Stomach (tissue), 9 donors: ENCODE results near the gene PSEN2. TPM values are rescaled to one million over a fixed set of nuclear protein-coding genes. Genes with fewer than 3 reads are reported as not detected.
"Not testable (repeated sequence)": the region's sequence is repeated elsewhere in the genome, so short reads cannot be mapped to it uniquely, and the experiment has no call there.

Experiments
- DNase-seq, 2 donors: peaks; one replicate each; pipeline versions ENCODE4 v3.0.0 to v3.0.0-alpha.2; 2013 to 2019
- H3K27ac ChIP-seq, 5 donors: fragments of 200-600 bp in 4 of 5; sonication (generic) in 4 of 5; one replicate each; pipeline ENCODE4 v1.5.1; 2013 to 2019; ENCODE audit warnings: mild to moderate bottlenecking in 1 of 5, moderate library complexity in 1 of 5
- H3K27me3 ChIP-seq, 3 donors: fragments of 200-600 bp; sonication (generic); one replicate each; pipeline ENCODE4 v1.5.1; 2017 to 2019; ENCODE audit warnings: mixed run types in 1 of 3
- H3K36me3 ChIP-seq, 4 donors: fragments of 200-600 bp; sonication (generic); 1 replicate in 3 of 4; 2 replicates in 1 of 4; pipeline ENCODE4 v1.5.1; 2016 to 2019
- H3K4me1 ChIP-seq, 4 donors: fragments of 200-600 bp; sonication (generic); one replicate each; pipeline ENCODE4 v1.5.1; 2016 to 2019
- H3K4me3 ChIP-seq, 4 donors: fragments of 200-600 bp; sonication (generic) in 3 of 4; one replicate each; pipeline ENCODE4 v1.5.1; 2016 to 2019; ENCODE audit warnings: mild to moderate bottlenecking in 1 of 4
- H3K9me3 ChIP-seq, 4 donors: fragments of 200-600 bp; sonication (generic); one replicate each; pipeline ENCODE4 v1.5.1; 2016 to 2019
- EP300 ChIP-seq: sonication (generic); formaldehyde crosslinking; IDR thresholded peaks from one replicate; pipeline ENCODE4 v1.6.1; 2017; ENCODE audit warnings: antibody characterized with exemption
- POLR2A ChIP-seq, 4 donors: fragments of 450-650 bp; IDR thresholded peaks; one replicate each; pipeline ENCODE4 v1.6.1; 2016; ENCODE audit warnings: antibody characterized with exemption in 4 of 4, control low read depth in 2 of 4, mild to moderate bottlenecking in 1 of 4, moderate library complexity in 1 of 4
- POLR2AphosphoS5 ChIP-seq, 3 donors: sonication (generic); formaldehyde crosslinking; IDR thresholded peaks; one replicate each; pipeline ENCODE4 v1.6.1; 2016; ENCODE audit warnings: antibody characterized with exemption in 3 of 3
- WGBS, 5 donors: extraction: QIAGEN DNeasy Blood & Tissue Kit in 3 of 5; methylation state at CpG; one replicate each; pipeline versions ENCODE4 v1.1.5 to v1.1.7; 2013 to 2018; 5-methylcytosine and 5-hydroxymethylcytosine counted together
- intact Hi-C: fragments of 100-400 bp; cut with DNase I; formaldehyde crosslinking; loops from one replicate; pipeline ENCODE4 v1.15.1; 2023; ENCODE audit warnings: low total_unique reads
- polyA plus RNA-seq, 3 donors: library from polyadenylated mRNA; stranded (reverse); fragments of 200-250 nt; gene quantifications; one replicate each; pipeline ENCODE4 v1.2.3, GENCODE V29; 2013
- total RNA-seq, 5 donors: library from RNA; depleted of rRNA; stranded (reverse); fragments of >200 nt; gene quantifications; one replicate each; pipeline versions ENCODE4 v1.1.0 to v1.2.3, GENCODE V29; 2014 to 2016
- TF ChIP-seq, protein P1 (sequence below), 7 experiments: fragments of 450-650 bp in 4 of 7; fragments of 200-600 bp in 3 of 7; sonication (generic) in 3 of 7; IDR thresholded peaks; one replicate each; pipeline ENCODE4 v1.5.1; 2016 to 2019; ENCODE audit warnings: antibody characterized with exemption in 7 of 7, control low read depth in 2 of 7, mild to moderate bottlenecking in 1 of 7
- donor health status: healthy with polysubstance abuse.
- donor health status: Bipolar disorder and iron deficiency.
- donor health status: healthy.

Gene PSEN2
- total and polyA plus RNA-seq, 8 donors, result 2.7 to 36.2 (median 14.7) TPM

DNA sequence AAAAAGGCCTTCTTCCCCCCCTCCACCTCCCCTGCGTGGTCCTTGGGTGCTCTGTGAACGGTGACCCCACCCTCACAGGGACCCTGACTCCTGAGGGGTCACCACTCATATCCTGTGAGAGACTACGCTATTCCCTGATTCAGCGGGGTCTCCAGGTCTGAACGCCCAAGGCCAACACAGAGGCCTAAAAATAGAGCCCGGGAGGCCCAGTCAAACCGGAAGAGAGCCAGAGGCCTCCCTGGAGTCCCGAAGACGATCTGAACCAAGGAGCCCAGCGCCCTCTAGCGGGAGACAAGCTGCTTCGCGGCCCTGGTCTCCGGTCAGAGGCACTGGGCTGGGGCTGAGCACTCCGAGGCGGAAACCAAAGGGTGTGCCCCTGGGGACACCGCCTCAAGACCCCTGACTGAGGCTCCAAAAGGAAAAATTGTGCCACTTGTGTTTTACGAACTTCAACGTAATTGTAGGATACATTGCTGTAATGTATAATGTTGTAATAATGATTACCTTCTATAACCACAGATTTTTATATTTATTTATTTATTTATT lies 42.4 kb upstream of the PSEN2 start:
- intact Hi-C loops, result loop anchor here (5.0 to 10.0 kb wide), 2 partner anchors 93 to 196 kb away; partner anchors contain the start of gene ITPKB
- Histone ChIP-seq H3K27me3 (no peaks in the 10 kb centered on the region), H3K9me3 (no peaks in the 10 kb centered on the region), H3K36me3 (no peaks in the 10 kb centered on the region), H3K27ac (peak overlapping the region; percentile 16 to 86 (median 80)), H3K4me3 (peak overlapping the region in 2 of 4 donors; percentile 0 to 1), H3K4me1 (peaks cover 6 to 20% (median 14%) of the 10 kb centered on the region in 4 donors)
- 6 to 12% (median 7%) methylated on average over 19 of the region's 19 CpGs for WGBS, 5 donors
- peak; percentile 96 to 97 for DNase-seq
- TF ChIP-seq, protein P1, sequence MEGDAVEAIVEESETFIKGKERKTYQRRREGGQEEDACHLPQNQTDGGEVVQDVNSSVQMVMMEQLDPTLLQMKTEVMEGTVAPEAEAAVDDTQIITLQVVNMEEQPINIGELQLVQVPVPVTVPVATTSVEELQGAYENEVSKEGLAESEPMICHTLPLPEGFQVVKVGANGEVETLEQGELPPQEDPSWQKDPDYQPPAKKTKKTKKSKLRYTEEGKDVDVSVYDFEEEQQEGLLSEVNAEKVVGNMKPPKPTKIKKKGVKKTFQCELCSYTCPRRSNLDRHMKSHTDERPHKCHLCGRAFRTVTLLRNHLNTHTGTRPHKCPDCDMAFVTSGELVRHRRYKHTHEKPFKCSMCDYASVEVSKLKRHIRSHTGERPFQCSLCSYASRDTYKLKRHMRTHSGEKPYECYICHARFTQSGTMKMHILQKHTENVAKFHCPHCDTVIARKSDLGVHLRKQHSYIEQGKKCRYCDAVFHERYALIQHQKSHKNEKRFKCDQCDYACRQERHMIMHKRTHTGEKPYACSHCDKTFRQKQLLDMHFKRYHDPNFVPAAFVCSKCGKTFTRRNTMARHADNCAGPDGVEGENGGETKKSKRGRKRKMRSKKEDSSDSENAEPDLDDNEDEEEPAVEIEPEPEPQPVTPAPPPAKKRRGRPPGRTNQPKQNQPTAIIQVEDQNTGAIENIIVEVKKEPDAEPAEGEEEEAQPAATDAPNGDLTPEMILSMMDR (IDR thresholded peaks at IDR 0.05), result peak in 6 of 7 experiments; percentile 39 to 93 (median 90)
- TF ChIP-seq POLR2A (IDR thresholded peaks at IDR 0.05) (no peak), EP300 (no peak), POLR2AphosphoS5 (IDR thresholded peaks at IDR 0.05) (peak; percentile 18 to 80 (median 41))

GRCh38 chr1:226829105-226829504 lies 41.3 kb upstream of the PSEN2 start:
- H3K27me3 ChIP-seq, result no peaks in the 10 kb centered on the region
- H3K4me1 ChIP-seq, result peaks cover 6 to 20% (median 14%) of the 10 kb centered on the region in 4 donors
- no peak overlapping the region for H3K4me3 ChIP-seq
- intact Hi-C loops, result loop anchor here (5.0 to 10.0 kb wide), 2 partner anchors 94 to 197 kb away; partner anchors contain the start of gene ITPKB
- no peak overlapping the region for H3K27ac ChIP-seq
- no peak for DNase-seq
- H3K9me3 ChIP-seq, result no peaks in the 10 kb centered on the region
- no peaks in the 10 kb centered on the region for H3K36me3 ChIP-seq
- WGBS, 5 donors, result 83 to 93% (median 88%) methylated on average over 2 of the region's 2 CpGs
- TF ChIP-seq POLR2A (IDR thresholded peaks at IDR 0.05), result no peak
- no peak for TF ChIP-seq POLR2AphosphoS5 (IDR thresholded peaks at IDR 0.05)
- TF ChIP-seq, protein P1 (IDR thresholded peaks at IDR 0.05), result no peak
- TF ChIP-seq EP300, result no peak

GRCh38 chr1:226831953-226832352 lies 38.5 kb upstream of the PSEN2 start:
- 91 to 96% (median 92%) methylated on average over 4 of the region's 4 CpGs for WGBS, 5 donors
- peaks cover 2 to 17% (median 13%) of the 10 kb centered on the region in 4 donors for H3K4me1 ChIP-seq
- H3K4me3 ChIP-seq, result no peak overlapping the region
- intact Hi-C loops, result no loop called here
- H3K27me3 ChIP-seq, result no peaks in the 10 kb centered on the region
- no peak for TF ChIP-seq EP300
- H3K9me3 ChIP-seq, result no peaks in the 10 kb centered on the region
- DNase-seq, result no peak
- H3K27ac ChIP-seq, result no peak overlapping the region
- no peaks in the 10 kb centered on the region for H3K36me3 ChIP-seq

GRCh38 chr1:226832613-226833012 lies 37.8 kb upstream of the PSEN2 start:
- intact Hi-C loops, result no loop called here

GRCh38 chr1:226834179-226834578 lies 36.2 kb upstream of the PSEN2 start:
- H3K9me3 ChIP-seq, H3K27ac ChIP-seq, DNase-seq, H3K36me3 ChIP-seq, intact Hi-C loops, H3K4me1 ChIP-seq, H3K4me3 ChIP-seq, H3K27me3 ChIP-seq: not testable (repeated sequence)
- 88 to 94% (median 89%) methylated on average over 6 of the region's 6 CpGs for WGBS, 5 donors

More at GRCh38 chr1:226832613-226833012, 37.8 kb upstream of the PSEN2 start:
- no peak overlapping the region for H3K4me3 ChIP-seq
- no peaks in the 10 kb centered on the region for H3K9me3 ChIP-seq
- no peaks in the 10 kb centered on the region for H3K27me3 ChIP-seq
- TF ChIP-seq POLR2A (IDR thresholded peaks at IDR 0.05), result no peak
- no peak for TF ChIP-seq EP300
- TF ChIP-seq, protein P1 (IDR thresholded peaks at IDR 0.05), result no peak
- TF ChIP-seq POLR2AphosphoS5 (IDR thresholded peaks at IDR 0.05), result no peak
- no peaks in the 10 kb centered on the region for H3K36me3 ChIP-seq
- H3K27ac ChIP-seq, result no peak overlapping the region
- H3K4me1 ChIP-seq, result peaks cover 0 to 10% (median 8%) of the 10 kb centered on the region in 4 donors
- WGBS, 5 donors, result 89 to 96% (median 92%) methylated on average over 9 of the region's 9 CpGs
- DNase-seq, result no peak

- WGBS, 5 donors, result 87 to 92% (median 90%) methylated on average over 5 to 7 of the region's 7 CpGs
- intact Hi-C loops, DNase-seq, H3K9me3 ChIP-seq, H3K4me3 ChIP-seq, H3K27ac ChIP-seq, H3K4me1 ChIP-seq, H3K36me3 ChIP-seq, H3K27me3 ChIP-seq: not testable (repeated sequence)
Measured at GRCh38 chr1:226835396-226835795, 35.0 kb upstream of the PSEN2 start.

DNA sequence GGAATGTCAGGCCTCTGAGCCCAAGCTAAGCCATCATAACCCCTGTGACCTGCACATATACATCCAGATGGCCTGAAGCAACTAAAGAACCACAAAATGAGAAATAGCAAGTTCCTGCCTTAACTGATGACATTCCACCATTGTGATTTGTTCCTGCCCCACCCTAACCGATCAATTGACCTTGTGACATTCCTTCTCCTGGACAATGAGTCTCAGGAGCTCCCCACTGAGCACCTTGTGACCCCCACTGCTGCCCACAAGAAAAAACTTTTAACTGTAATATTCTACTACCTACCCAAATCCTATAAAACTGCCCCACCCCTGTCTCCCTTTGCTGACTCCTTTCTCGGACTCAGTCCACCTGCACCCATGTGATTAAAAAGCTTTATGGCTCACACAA lies 32.5 kb upstream of the PSEN2 start:
- H3K9me3 ChIP-seq, DNase-seq, H3K27ac ChIP-seq, H3K4me3 ChIP-seq, H3K36me3 ChIP-seq, H3K27me3 ChIP-seq, H3K4me1 ChIP-seq, intact Hi-C loops: not testable (repeated sequence)
- 78 to 90% (median 87%) methylated on average over 2 of the region's 2 CpGs for WGBS, 5 donors
